ENCODE data around the gene TBC1D2. TPM values are rescaled to one million over a fixed set of nuclear protein-coding genes. Genes with fewer than 3 reads are reported as not detected.
"Not testable (repeated sequence)": the region's sequence is repeated elsewhere in the genome, so short reads cannot be mapped to it uniquely, and the experiment has no call there.

TBC1D2 gene
- total RNA-seq, 2 experiments from 2014 or later = 3.1 to 5.5 TPM

- POLR2A ChIA-PET = no interaction called here
- TF ChIP-seq EZH2phosphoT487 (IDR thresholded peaks at IDR 0.05; ENCODE audit: borderline replicate concordance, low read depth, low read length) (no peak), CTCF (conservative IDR thresholded peaks at IDR 0.05; ENCODE audit: low read length) (no peak)
- H3K4me3 ChIP-seq (ENCODE audit: low read depth, low read length, poor library complexity, severe bottlenecking) = no peak overlapping the region
Observed at GRCh38 chr9:98284754-98285153, 29.3 kb upstream of the TBC1D2 start.

GRCh38 chr9:98283143-98283542, 27.7 kb upstream of the TBC1D2 start:
- POLR2A ChIA-PET; CTCF ChIA-PET (ENCODE audit: unreplicated experiment); intact Hi-C loops (cut with micrococcal nuclease; ENCODE audit: unreplicated experiment): not testable (repeated sequence)

More at GRCh38 chr9:98284754-98285153, 29.3 kb upstream of the TBC1D2 start:
- Histone ChIP-seq H3K4me2 (ENCODE audit: low read length) (no peak overlapping the region), H2AFZ (ENCODE audit: low read length) (no peak overlapping the region), H3K27ac (ENCODE audit: low read depth, low read length, poor library complexity, severe bottlenecking) (no peak overlapping the region), H3K4me1 (ENCODE audit: insufficient read depth, low read length, poor library complexity, severe bottlenecking) (no peaks in the 10 kb centered on the region), H3K79me2 (ENCODE audit: insufficient read depth, low read depth, low read length) (no peaks in the 10 kb centered on the region), H3K9me2 (ENCODE audit: insufficient read depth, low read length) (no peaks in the 10 kb centered on the region), H4K20me1 (ENCODE audit: insufficient read depth, low read length) (no peaks in the 10 kb centered on the region), H3K36me3 (ENCODE audit: insufficient read depth, low read length) (no peaks in the 10 kb centered on the region), H3K9me3 (ENCODE audit: low read length) (no peaks in the 10 kb centered on the region)
- no peak for DNase-seq (ENCODE audit: low spot score)
- CTCF ChIA-PET (ENCODE audit: unreplicated experiment) = interaction anchor here (0.6 kb wide), 1 partner anchor 247 kb away, joined by 3 read pairs; no protein-coding TSS in a partner anchor
- intact Hi-C loops (cut with micrococcal nuclease; ENCODE audit: unreplicated experiment) = no loop called here
- BruUV-seq (replicated peaks) = no TSS peak

GRCh38 chr9:98281281-98281680, 25.8 kb upstream of the TBC1D2 start:
- CTCF ChIA-PET (ENCODE audit: unreplicated experiment) = no interaction called here
- Histone ChIP-seq H3K4me1 (ENCODE audit: insufficient read depth, low read length, poor library complexity, severe bottlenecking) (no peaks in the 10 kb centered on the region), H3K4me2 (ENCODE audit: low read length) (no peak overlapping the region), H3K36me3 (ENCODE audit: insufficient read depth, low read length) (no peaks in the 10 kb centered on the region), H3K79me2 (ENCODE audit: insufficient read depth, low read depth, low read length) (no peaks in the 10 kb centered on the region), H3K9me2 (ENCODE audit: insufficient read depth, low read length) (no peaks in the 10 kb centered on the region), H4K20me1 (ENCODE audit: insufficient read depth, low read length) (no peaks in the 10 kb centered on the region), H3K27ac (ENCODE audit: low read depth, low read length, poor library complexity, severe bottlenecking) (no peak overlapping the region), H2AFZ (ENCODE audit: low read length) (no peak overlapping the region), H3K4me3 (ENCODE audit: low read depth, low read length, poor library complexity, severe bottlenecking) (no peak overlapping the region), H3K9me3 (ENCODE audit: low read length) (no peaks in the 10 kb centered on the region)
- no peak for DNase-seq (ENCODE audit: low spot score)
- POLR2A ChIA-PET = interaction anchor here (0.5 to 0.7 kb wide), 2 partner anchors 13 to 239 kb away, joined by 3 read pairs; no protein-coding TSS in a partner anchor
- TF ChIP-seq EZH2phosphoT487 (IDR thresholded peaks at IDR 0.05; ENCODE audit: borderline replicate concordance, low read depth, low read length) = no peak
- no peak for TF ChIP-seq CTCF (conservative IDR thresholded peaks at IDR 0.05; ENCODE audit: low read length)
- intact Hi-C loops (cut with micrococcal nuclease; ENCODE audit: unreplicated experiment) = no loop called here
- no TSS peak for BruUV-seq (replicated peaks)

More at GRCh38 chr9:98283143-98283542, 27.7 kb upstream of the TBC1D2 start:
- not testable (repeated sequence) for H3K4me2 ChIP-seq (ENCODE audit: low read length); H3K9me3 ChIP-seq (ENCODE audit: low read length); H3K79me2 ChIP-seq (ENCODE audit: insufficient read depth, low read depth, low read length); H3K36me3 ChIP-seq (ENCODE audit: insufficient read depth, low read length); H3K27ac ChIP-seq (ENCODE audit: low read depth, low read length, poor library complexity, severe bottlenecking); H4K20me1 ChIP-seq (ENCODE audit: insufficient read depth, low read length); BruUV-seq (replicated peaks); H2AFZ ChIP-seq (ENCODE audit: low read length); H3K4me1 ChIP-seq (ENCODE audit: insufficient read depth, low read length, poor library complexity, severe bottlenecking); H3K9me2 ChIP-seq (ENCODE audit: insufficient read depth, low read length); H3K4me3 ChIP-seq (ENCODE audit: low read depth, low read length, poor library complexity, severe bottlenecking); DNase-seq (ENCODE audit: low spot score)
